Liver (tissue), 2 donors: ENCODE measurements around the gene HLA-DOB.

ENCODE experiments used
- ATF3 ChIP-seq: IDR thresholded peaks from 2 replicates; pipeline ENCODE4 v1.6.1; 2016; ENCODE audit warnings: antibody characterized with exemption
- REST ChIP-seq: IDR thresholded peaks from 2 replicates; pipeline ENCODE4 v1.6.1; 2016; ENCODE audit warnings: antibody characterized with exemption, mild to moderate bottlenecking
- donor health status: healthy.

GRCh38 chr6:32851025-32851424 is 34.2 kb upstream of the HLA-DOB start:
- no peak for TF ChIP-seq REST
- no peak for TF ChIP-seq ATF3
